ENCODE measurements around the gene ARL3.

DNA sequence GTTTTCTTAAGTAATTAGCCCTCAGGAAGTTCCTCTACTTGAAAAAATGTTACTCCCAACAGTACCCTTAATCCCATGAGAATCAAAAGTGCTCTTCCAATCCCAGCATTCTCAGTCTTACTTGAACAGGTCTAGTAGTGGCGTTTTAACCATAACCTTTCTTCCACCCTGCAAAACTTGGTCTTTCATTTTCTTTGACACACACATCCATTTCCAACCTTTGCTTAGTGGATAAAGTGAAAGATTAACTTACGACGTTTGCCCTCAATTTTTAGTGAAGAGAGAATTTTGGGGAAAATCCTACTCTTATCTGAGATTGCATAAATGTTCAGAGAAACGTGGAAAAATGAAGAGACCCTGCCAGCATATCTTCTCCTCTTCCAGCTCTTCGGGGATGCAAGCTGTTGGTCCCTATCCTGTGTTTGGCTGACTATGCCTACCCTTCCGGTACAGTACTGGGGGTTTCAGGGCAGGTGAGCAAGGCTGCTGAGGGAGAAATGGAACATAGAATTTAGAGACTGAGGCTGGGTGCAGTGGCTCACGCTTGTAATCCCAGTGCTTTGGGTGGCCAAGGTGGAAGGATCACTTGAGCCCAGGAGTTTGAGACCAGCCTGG, 48.3 kb upstream of the ARL3 start:
- TF ChIP-seq PPARA (CRISPR knock-in tag; IDR thresholded peaks at IDR 0.05; ENCODE audit: borderline replicate concordance) (no peak), ZFP3 (CRISPR knock-in tag; IDR thresholded peaks at IDR 0.05) (no peak), ZNF8 (CRISPR knock-in tag; IDR thresholded peaks at IDR 0.05) (no peak), ZFP30 (CRISPR knock-in tag; IDR thresholded peaks at IDR 0.05) (no peak), RARB (CRISPR knock-in tag; IDR thresholded peaks at IDR 0.05) (no peak), ZNF70 (CRISPR knock-in tag; IDR thresholded peaks at IDR 0.05) (no peak), SNAI2 (CRISPR knock-in tag; IDR thresholded peaks at IDR 0.05) (no peak), ARNTL (CRISPR knock-in tag; IDR thresholded peaks at IDR 0.05; ENCODE audit: borderline replicate concordance, low read depth) (no peak), GLIS3 (CRISPR knock-in tag; IDR thresholded peaks at IDR 0.05) (no peak)
- TF ChIP-seq, protein P1, sequence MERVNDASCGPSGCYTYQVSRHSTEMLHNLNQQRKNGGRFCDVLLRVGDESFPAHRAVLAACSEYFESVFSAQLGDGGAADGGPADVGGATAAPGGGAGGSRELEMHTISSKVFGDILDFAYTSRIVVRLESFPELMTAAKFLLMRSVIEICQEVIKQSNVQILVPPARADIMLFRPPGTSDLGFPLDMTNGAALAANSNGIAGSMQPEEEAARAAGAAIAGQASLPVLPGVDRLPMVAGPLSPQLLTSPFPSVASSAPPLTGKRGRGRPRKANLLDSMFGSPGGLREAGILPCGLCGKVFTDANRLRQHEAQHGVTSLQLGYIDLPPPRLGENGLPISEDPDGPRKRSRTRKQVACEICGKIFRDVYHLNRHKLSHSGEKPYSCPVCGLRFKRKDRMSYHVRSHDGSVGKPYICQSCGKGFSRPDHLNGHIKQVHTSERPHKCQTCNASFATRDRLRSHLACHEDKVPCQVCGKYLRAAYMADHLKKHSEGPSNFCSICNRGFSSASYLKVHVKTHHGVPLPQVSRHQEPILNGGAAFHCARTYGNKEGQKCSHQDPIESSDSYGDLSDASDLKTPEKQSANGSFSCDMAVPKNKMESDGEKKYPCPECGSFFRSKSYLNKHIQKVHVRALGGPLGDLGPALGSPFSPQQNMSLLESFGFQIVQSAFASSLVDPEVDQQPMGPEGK (CRISPR knock-in tag; IDR thresholded peaks at IDR 0.05; ENCODE audit: borderline replicate concordance), result no peak

All from SK-N-SH treated with all-trans-retinoic acid at 6 μM for 48 hours (cell line).